GM23248 (cell line): ENCODE measurements around the gene MKLN1.

Experiments used
- EZH2 ChIP-seq: fragments of 200-600 bp; sonication (generic); IDR thresholded peaks from 2 replicates; pipeline ENCODE4 v1.6.1; 2018; ENCODE audit warnings: antibody characterized with exemption, mild to moderate bottlenecking; ENCODE audit not compliant: insufficient read depth, poor library complexity, severe bottlenecking
- EZH2phosphoT487 ChIP-seq: fragments of 200-600 bp; sonication (generic); IDR thresholded peaks from 2 replicates; pipeline ENCODE4 v1.6.1; 2018; ENCODE audit warnings: antibody characterized with exemption, moderate library complexity, mild to moderate bottlenecking, low read depth; ENCODE audit not compliant: insufficient read depth

DNA sequence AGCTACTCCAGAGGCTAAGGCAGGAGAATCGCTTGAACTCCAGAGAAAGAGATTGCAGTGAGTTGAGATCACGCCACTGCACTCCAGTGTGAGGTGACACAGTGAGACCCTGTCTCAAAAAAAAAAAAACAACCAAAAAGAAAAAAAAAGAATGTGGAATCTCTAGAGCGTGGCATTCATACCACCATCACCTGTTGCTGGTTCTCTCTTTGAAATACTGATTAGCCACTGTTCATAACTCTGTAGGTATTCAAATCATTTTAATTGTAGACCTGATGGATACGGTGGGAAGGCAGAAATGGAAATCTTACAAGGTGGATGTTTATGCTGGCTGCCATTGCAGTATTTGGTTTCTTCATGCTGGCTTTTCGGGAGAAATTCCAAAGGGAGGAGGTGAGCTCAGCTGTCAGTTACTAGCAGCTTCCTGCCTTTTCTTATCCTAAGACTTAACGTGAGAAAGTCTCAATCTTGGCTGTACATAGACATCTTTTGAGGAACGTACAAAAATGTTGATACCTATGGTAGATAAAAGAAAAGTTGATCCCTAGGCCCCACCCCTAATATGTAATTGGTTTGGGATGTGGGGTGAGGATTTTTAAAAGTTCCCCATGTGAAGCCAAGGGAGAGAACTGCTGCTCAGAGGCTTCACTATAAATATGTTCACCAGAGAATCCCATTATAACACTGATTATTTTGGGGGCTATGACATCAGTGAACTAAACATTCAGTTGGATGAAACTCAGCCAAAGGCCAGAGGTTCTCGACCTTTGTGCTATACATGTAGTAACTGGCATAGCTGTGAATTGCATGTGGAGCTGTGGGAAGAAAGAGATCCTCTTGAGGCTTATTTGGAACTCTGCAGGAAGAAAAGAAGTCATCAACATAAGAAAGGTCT is 26.9 kb upstream of the MKLN1 start:
- TF ChIP-seq EZH2phosphoT487 = no peak
- no peak for TF ChIP-seq EZH2
